Activated CD8-positive, alpha-beta memory T cell treated with anti-CD3 and anti-CD28 coated beads for 4 hours (primary cell): ENCODE measurements around the gene A4GNT.
A peak's percentile ranks its signal among the peaks of the same experiment; 100 is the strongest.
"Not testable (repeated sequence)": the region's sequence is repeated elsewhere in the genome, so short reads cannot be mapped to it uniquely, and the experiment has no call there.

Experiments used
- DNase-seq, 2 donors: peaks; one replicate each; pipeline ENCODE4 v3.0.0-alpha.2; 2020; ENCODE audit warnings: low read depth in 2 of 2

The A4GNT gene

DNA sequence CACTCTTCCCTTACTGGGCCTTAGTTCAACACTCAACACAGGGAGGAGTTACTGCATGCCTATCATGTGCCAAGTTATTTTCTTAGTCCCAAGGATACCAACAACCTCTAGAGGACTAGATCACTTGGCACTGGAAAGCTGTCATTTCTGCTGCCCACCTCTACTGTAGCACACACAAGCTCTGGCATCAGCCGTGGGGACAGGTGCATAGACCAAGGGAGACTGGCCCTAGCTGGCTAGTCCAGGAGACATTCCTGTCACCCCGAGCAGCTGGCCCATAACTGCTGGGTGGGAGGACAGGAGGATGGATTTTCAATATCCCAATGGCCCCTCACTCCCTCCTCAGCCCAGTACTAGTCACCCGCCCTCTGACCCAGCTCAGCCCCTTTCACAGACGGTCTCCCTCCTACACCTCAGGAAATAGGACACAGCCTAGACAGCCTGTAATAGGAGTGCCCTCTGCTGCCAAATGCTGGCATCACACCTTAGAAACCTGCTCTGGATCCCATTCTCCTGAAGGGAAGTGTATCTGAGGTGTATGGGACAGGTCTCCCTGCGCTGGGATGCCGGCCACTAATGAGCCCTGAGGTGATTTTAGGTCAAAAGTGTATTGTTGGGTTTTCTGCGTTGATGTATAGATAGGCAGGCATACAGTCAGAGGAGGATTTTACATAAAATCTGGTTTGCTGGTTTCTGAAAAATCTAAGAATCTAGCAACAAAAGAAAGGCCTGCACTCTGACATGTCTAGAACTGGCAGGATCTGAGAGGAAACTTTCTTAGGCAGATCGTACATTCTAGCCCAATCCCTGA, 13.4 kb downstream of the A4GNT start:
- DNase-seq: peak; percentile 2 to 6

DNA sequence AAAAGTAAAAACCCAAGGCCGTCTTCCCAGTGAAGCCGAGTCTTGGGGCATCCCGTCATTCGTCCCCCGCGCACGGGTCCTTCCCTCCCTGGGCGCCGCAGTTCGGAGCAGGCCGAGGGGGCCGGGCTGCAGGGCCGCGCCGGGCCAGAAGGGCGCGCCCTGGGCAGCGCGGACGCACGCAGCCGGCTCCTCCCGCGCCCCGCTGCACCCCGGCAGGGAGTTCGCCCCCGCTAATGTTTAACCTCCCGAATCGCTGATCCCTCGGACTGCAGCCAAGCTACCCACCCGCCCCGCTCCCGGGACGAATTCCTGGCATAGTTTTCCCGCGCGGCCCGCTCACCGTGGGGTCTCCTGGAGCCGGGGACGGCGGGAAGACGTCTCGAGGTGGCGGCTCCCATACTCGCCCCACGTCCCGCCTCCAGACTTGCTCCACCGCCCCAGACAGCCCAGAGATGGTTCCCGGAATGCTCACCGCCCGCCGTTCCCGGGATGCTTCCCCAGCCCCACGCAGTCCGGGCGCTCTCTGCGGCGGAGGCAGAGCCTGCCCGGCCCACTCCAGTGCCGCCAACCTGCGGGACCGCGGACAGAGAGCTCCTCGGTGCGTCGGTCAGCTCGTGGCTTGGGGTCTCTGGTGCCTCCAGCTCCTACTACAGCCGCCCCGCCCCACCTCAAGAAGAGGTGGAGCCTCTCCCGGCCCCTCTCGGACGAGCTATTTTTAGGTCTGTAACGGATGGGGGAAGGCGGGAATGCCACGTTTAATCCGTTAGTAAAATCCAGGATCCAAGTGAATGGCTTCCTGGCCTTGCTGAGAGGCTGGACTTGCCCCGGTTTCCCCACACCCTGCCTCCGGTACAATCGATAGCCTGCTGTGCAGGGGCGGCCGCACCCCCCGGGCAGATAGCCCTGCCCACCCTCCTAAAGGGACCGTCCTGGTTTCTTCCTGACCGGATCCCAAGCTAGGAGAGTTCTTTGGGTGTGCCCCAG, 16.9 kb downstream of the A4GNT start, which contains the start of gene DZIP1L:
TSS of gene DZIP1L (minus strand) at position 621 of the 984 bp plus-strand sequence. CDS start 11,637 bp downstream, outside the sequence.
- DNase-seq: no peak

DNA sequence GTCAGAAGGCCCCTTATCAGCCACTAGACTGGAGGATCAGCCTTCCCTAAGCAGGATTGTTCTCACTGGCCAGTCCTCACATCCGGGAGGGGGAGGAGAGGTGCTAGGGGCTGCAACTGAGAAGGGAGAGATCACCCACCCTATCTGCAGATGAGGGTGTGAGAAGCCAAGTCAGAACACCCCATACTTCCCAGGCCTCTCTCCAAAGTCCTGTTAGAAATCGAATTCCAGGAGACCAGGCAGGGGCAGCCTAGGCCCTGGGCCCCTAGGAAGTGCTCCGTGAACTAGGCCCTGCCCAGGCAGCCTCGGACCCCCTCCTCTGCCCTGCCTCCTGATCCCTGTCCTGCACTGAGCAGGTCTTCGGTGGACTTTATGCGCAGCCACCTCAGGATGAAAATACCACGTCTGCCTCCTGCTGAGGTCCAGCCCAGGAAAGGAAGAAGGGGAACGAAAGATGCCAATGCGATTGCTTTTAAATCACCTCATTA, 17.7 kb downstream of the A4GNT start:
- no peak for DNase-seq

DNA sequence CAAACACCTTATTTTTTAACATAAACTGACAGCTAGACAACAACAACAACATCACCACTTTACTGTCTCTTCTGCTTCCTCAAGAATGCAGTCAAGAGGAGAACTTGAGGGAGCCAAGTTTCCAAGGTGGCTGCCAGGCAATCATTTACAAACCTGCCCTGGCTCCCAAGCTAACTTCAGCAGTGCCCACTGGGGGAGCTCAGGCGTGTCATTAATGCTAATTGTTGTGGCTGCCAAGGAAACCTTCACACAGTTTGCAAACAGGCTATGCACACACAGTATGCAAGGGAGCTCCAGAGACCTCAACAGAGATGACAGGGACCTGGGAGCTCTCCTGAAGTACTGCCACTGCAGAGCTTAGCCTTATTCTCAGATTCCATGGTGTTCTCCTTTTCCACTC, 18.9 kb downstream of the A4GNT start:
- no peak for DNase-seq

GRCh38 chr3:138112362-138112761, 19.8 kb downstream of the A4GNT start:
- no peak for DNase-seq

GRCh38 chr3:138105598-138105997, 26.6 kb downstream of the A4GNT start:
- no peak for DNase-seq

DNA sequence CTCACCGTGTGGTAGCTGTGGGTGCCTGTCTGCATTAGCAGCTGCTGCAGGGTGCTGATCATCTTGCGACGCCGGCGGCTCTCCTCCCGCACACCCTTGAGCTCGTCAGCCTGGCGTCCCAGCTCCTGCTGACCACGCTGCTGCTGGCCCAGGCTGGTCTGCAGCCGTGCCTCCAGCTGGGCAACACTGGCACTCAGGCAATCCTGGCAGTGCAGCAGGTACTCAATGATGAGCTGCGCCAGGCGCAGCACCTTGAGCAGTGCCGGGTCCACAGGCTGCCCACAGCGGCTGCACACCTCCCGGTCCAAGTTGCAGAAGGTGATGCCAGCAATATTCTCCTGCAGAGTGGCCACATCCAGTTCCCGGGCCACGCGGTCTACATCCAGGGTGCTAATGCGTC, 28.7 kb downstream of the A4GNT start:
- no peak for DNase-seq

DNA sequence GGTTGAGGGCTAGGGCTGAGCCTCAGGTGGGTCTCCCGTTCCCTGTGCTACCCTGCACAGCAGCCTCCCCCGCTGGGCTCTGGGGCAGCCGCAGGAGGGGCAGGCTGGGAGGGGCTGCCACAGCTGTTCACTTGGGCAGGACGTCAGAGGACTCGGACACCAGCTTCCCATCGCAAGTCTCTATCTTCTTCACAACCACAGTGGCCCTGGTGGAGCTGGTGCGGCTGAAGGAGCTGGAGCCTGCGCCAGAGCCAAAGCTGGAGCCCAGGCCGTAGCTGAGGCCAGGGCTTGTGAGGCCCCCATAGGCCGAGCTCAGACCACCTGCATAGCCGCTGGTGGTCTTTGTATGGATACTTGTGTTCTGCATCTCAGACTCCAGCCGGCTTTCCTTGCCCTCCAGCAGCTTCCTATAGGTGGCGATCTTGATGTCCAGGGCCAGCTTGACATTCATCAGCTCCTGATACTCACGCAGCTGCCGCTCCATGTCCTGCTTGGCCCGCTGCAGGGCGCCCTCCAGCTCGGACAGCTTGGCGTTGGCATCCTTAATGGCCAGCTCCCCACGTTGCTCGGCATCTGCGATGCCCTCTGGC, 30.7 kb downstream of the A4GNT start:
- DNase-seq: not testable (repeated sequence)

DNA sequence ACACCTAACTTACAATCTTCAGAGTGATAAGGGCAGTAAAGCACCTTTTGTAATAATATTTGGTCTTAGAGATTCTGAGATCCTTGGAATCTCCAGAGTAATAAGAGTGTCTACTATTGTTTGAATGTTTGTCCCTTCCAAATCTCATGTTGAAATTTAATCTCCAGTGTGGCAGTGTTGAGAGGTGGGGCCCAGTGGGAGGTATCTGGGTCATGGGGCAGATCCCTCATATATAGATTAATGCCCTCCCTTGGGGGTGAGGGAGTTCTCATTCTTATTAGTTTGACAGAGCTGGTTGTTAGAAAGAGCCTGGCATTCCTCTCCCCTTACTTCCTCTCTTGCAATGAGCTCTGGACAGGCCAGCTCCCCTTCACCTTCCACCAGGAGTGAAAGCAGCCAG, 32.8 kb downstream of the A4GNT start:
- no peak for DNase-seq

DNA sequence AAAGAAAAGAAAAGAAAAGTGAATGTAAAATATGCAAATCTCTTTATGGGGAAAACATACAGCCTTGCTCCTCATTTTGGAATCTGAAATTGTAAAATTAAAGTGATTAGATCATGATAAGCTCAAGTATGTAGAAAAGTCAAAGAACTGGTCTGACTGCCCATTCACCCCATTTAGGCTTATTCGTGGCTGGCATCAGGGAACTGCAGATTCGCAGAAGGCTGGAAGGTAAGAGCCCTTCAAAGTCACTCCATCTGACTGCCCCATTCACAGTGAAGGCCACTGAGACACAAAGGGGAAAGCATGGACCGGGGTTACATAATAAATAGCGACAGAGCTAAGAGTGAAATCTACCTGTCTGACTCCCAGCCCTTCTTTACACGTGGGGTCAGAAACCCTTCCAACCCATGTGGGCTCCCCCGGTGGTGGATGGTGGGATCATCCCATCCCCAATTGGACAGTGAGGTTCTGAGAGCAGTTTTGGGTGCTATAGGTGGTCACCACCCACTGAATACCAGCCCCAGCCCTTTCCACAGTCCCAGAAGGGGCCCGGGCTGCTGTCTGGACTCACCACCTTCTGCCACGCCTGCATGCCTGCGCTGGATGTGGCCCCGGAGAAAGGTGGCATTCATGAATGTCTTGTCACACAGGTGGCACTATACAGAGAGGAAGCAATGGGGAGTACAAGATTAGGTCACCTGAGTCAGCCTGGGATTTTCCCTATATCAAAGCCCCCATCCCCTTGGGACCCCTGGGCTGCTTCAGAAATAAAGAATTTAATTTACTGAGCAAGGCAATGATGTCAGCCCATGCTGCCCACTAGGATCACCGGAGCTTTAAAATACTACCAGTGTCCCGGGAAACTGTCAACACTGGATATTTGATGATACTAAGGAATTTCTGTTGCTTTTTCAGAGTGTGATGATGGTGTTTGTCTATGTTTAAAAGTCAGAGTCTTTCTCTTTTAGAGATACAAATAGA, 34.7 kb downstream of the A4GNT start:
- DNase-seq: no peak

GRCh38 chr3:138093721-138094120, 38.5 kb downstream of the A4GNT start:
- no peak for DNase-seq

DNA sequence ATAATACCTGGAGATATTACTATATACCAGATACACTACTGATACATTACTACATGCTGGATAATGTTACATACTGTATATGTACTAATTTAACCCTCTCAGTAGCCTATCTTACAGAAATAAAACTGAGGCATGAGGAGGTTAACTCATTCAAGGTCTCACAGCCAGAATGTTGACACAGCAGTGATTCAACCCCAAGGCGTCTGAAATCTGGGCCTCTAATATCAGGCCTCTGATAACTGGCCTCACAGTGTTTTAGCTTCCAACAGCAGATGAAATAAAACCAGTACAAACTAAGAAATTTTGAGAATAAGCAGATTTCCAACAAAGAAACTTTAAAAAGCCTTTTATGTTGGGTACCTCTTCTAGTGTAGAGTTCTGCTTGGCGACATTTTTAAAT, 40.2 kb downstream of the A4GNT start:
- no peak for DNase-seq

- DNase-seq: no peak
Observed at GRCh38 chr3:138089091-138089490, 43.1 kb downstream of the A4GNT start.

- DNase-seq: not testable (repeated sequence)
Observed at GRCh38 chr3:138085745-138086144, 46.4 kb downstream of the A4GNT start.

- DNase-seq: no peak
Observed at GRCh38 chr3:138084196-138084595, 48.0 kb downstream of the A4GNT start.

DNA sequence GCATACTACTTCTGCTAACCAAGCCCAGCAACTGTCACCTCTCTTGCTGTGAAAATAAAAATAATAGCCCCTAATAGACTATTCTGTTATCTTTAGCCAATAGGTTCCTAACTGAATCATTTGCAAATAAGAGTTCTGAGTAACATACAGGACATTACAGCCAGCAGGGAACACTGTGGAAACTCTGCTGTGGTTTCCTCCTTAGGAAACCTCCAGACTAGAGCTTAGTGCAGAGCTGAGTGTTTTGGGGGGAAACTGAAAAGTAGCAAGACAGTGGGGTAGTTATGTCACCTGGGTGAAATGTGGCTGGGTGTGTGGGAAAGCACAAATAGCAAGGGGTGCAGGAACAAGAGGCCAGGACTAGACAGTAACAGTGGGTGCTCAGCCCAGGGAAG, 49.2 kb downstream of the A4GNT start:
- DNase-seq: no peak

DNA sequence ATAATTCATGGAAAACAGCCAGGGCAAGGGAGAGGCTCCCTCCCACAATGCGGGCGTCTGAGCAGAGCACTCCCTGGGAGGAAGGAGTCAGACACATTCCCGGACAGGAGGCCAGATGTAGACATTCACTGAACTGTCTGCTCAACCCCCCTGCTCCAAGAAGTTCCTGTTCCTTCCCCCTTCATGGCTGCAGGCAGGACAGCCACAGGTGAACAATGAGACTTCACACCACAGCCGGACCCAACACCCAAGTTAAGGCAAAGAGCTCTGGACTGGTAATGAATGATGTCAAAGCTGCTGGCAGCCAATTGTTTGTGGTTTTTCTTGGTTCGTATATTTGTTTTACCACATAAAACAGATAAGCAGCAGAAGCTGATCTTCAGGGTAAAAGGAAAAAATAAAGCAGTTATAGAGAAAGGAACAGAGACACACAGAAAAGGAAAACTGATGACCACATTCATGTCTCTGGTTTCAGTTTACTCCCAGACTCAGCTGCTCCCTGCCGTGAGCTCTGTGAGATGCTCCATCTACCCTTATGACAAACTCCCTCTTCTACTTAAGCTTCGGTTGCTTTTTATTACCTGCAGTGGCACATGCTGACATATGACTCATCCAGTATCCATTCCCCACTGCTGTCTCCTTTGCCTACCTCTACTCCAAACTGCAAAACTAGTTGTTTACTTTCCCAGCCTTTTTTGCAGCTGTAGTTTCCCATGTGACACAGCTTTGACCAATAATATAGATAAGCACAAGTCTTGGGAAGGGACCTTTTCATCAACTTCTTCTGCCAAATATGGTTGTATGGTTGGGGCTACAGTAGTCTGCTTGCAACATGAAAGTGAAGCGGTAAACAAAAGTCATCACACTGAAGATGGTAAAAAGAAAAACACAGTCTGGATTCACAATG, 49.9 kb downstream of the A4GNT start:
- no peak for DNase-seq

DNA sequence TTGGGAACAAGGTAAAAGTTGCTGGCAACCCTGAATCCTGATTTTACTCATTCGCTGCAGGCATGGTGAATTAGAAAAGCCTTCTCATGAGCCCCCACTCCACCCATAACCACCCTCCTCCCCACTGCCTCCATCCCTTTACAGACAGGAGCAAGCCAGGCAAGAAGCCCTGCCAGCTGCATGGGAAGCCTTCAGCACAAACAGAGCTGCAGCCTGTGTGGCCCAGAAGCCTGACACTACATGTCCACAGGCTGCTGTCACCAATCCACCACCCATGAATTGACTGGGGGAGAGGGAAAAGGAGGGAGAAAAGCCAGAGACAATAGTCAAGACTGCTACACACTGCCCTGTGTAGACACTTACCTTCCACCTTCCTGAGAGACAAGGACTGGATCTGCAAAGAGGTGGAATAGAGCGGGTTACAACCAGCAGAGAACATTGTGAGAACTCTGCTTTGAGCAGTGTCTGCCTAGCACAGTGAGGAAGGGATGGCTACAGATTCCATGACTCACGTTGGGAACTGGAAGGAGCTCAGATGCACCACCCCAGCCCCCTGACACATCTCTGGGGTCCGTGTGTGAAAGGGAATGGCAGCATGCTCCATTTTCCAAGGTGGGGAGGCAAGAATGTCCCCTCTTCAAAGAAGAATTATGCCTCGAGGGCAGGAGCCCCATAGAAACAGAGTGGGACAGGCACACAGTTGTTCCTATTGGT, 50.7 kb downstream of the A4GNT start:
- no peak for DNase-seq

- DNase-seq: no peak
Observed at GRCh38 chr3:138079901-138080300, 52.3 kb downstream of the A4GNT start.
